Mucosa of descending colon (tissue), 3 donors: Measurements from ENCODE around the gene MTF1. TPM values are rescaled to one million over a fixed set of nuclear protein-coding genes. Genes with fewer than 3 reads are reported as not detected.

ENCODE experiments used
- ATAC-seq: fragments of 200-7000 bp; cut with Tn5 transposase; one replicate; pipeline ENCODE4 v1.9.1; 2020; ENCODE audit warnings: mild to moderate bottlenecking, moderate library complexity
- DNase-seq, 3 donors: peaks; one replicate each; pipeline ENCODE4 v3.0.0-alpha.2; 2020
- H3K36me3 ChIP-seq: fragments of 200-600 bp; one replicate; pipeline ENCODE4 v1.8.0; 2021; ENCODE audit warnings: low read depth, mild to moderate bottlenecking
- H3K4me1 ChIP-seq: fragments of 200-600 bp; one replicate; pipeline ENCODE4 v1.8.0; 2021; ENCODE audit warnings: low read depth, mild to moderate bottlenecking
- H3K4me3 ChIP-seq: fragments of 200-600 bp; one replicate; pipeline ENCODE4 v1.8.0; 2021; ENCODE audit warnings: mild to moderate bottlenecking
- H3K9me3 ChIP-seq: fragments of 200-600 bp; one replicate; pipeline ENCODE4 v1.8.0; 2021; ENCODE audit warnings: mild to moderate bottlenecking
- intact Hi-C, 2 donors: fragments of 100-400 bp; cut with DNase I in 1 of 2; cut with micrococcal nuclease in 1 of 2; formaldehyde crosslinking; loops; one replicate each; pipeline versions ENCODE4 v1.11.0 to v1.11.1; 2022; cut with DNase I, micrococcal nuclease
- total RNA-seq, 3 donors: library from RNA; stranded (reverse); fragmentation: NEBNext Ultra II Directional in 2 of 3; extraction: Animal tissue kit (Norgen Biotek cat#: 25700) in 2 of 3; gene quantifications; one replicate each; pipeline versions ENCODE4 v1.2.1 to v1.2.4, GENCODE V29; 2021 to 2023
- TF ChIP-seq, protein P1 (sequence below): fragments of 200-600 bp; IDR thresholded peaks from one replicate; pipeline ENCODE4 v1.8.0; 2022; ENCODE audit warnings: antibody characterized with exemption, mild to moderate bottlenecking
- donor health status: DM: no; HTN: no; CAD: no; lungs with moderate emphysema.
- donor health status: DM: no; HTN: no; CAD: no.
- donor health status: DM: no; HTN: yes; CAD: no.

The MTF1 gene
- total RNA-seq, 3 donors from 2014 or later, result 30.6 to 42.8 (median 35.2) TPM

DNA sequence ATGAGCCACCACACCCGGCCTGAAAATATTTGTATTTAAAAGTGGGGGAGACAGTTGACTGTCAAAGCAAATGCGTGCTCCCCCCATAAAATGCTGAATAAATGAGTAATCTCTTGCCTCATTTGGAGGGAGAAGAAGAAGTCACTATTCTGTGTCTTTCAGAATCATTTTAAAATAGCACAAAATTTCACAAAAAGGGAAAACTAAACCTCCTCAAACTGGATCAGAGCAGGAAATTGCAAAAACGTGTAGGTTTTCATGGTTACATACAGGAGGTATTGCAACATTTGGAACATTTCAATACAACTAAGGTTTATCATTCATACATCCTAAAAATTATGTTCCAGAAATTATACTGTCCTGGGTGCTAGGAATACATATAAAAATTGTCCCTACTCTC is 13.6 kb downstream of the MTF1 start:
- no peak for DNase-seq
- no peak overlapping the region for H3K4me3 ChIP-seq
- no peaks in the 10 kb centered on the region for H3K36me3 ChIP-seq
- no peaks in the 10 kb centered on the region for H3K9me3 ChIP-seq
- H3K4me1 ChIP-seq, result peaks cover 11% of the 10 kb centered on the region
- TF ChIP-seq, protein P1, sequence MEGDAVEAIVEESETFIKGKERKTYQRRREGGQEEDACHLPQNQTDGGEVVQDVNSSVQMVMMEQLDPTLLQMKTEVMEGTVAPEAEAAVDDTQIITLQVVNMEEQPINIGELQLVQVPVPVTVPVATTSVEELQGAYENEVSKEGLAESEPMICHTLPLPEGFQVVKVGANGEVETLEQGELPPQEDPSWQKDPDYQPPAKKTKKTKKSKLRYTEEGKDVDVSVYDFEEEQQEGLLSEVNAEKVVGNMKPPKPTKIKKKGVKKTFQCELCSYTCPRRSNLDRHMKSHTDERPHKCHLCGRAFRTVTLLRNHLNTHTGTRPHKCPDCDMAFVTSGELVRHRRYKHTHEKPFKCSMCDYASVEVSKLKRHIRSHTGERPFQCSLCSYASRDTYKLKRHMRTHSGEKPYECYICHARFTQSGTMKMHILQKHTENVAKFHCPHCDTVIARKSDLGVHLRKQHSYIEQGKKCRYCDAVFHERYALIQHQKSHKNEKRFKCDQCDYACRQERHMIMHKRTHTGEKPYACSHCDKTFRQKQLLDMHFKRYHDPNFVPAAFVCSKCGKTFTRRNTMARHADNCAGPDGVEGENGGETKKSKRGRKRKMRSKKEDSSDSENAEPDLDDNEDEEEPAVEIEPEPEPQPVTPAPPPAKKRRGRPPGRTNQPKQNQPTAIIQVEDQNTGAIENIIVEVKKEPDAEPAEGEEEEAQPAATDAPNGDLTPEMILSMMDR, result no peak
- intact Hi-C loops, result no loop called here
- no peak for ATAC-seq

DNA sequence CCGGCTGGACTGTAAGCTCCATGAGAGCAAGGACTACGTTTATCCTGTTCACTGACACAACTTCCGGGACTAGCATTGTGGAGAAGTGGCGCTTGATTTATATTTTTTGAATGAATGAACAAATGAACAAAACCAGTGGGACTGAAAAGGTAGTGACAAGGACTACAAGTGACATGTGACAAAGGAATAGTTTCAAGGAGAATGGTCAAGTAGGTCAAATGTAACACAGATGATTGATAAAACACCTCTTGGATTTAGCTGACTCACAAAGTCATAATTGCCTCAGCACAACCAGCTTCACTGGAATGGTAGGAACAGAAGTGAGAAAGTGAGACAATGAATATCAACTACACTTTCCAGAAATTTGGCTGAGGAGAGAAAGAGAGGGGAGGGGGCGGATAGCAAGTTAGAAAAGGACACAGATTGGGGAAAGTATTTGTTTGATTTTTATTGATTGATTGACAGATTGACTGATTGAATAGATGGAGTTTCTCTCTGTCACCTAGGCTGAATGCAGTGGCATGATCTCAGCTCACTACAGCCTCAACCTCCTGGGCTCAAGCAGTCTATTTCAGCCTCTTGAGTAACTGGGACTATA is 14.2 kb downstream of the MTF1 start:
- H3K36me3 ChIP-seq, result no peaks in the 10 kb centered on the region
- ATAC-seq (peak; percentile 44), DNase-seq (no peak)
- intact Hi-C loops, result no loop called here
- peaks cover 11% of the 10 kb centered on the region for H3K4me1 ChIP-seq
- TF ChIP-seq, protein P1, result no peak
- H3K4me3 ChIP-seq, result no peak overlapping the region
- no peaks in the 10 kb centered on the region for H3K9me3 ChIP-seq

GRCh38 chr1:37844536-37844935 is 14.9 kb downstream of the MTF1 start:
- no peak overlapping the region for H3K4me3 ChIP-seq
- no peak for ATAC-seq
- TF ChIP-seq, protein P1, result no peak
- DNase-seq, result no peak
- intact Hi-C loops, result no loop called here
- H3K36me3 ChIP-seq, result no peaks in the 10 kb centered on the region
- H3K9me3 ChIP-seq, result no peaks in the 10 kb centered on the region
- peaks cover 11% of the 10 kb centered on the region for H3K4me1 ChIP-seq

DNA sequence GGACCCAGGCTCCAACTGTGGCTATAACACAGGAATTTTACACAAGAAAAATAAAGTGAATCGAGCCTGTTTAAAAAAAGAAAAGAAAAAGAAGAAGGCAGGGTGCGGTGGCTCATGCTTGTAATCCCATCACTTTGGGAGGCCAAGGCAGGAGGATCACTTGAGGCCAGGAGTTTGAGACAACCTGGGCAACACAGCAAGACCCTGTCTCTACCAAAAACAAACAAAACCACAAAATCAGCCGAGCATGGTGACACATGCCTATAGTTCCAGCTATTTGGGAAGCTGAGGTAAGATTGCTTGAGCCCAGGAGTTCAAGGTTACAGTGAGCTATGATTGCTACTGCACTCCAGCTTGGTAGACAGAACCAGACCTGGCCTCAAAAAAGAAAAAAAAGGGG is 17.7 kb downstream of the MTF1 start:
- ATAC-seq (no peak), DNase-seq (no peak)
- H3K9me3 ChIP-seq, result no peaks in the 10 kb centered on the region
- H3K4me3 ChIP-seq, result no peak overlapping the region
- TF ChIP-seq, protein P1, result no peak
- no peaks in the 10 kb centered on the region for H3K36me3 ChIP-seq
- intact Hi-C loops, result no loop called here
- peaks cover 5% of the 10 kb centered on the region for H3K4me1 ChIP-seq

GRCh38 chr1:37840711-37841110 is 18.7 kb downstream of the MTF1 start:
- intact Hi-C loops, result no loop called here
- Histone ChIP-seq H3K4me3 (no peak overlapping the region), H3K4me1 (peaks cover 5% of the 10 kb centered on the region), H3K36me3 (no peaks in the 10 kb centered on the region), H3K9me3 (no peaks in the 10 kb centered on the region)
- ATAC-seq, result no peak
- no peak for DNase-seq
- TF ChIP-seq, protein P1, result no peak

- TF ChIP-seq, protein P1, result no peak
- Histone ChIP-seq H3K4me3 (no peak overlapping the region), H3K4me1 (peaks cover under 1% of the 10 kb centered on the region), H3K36me3 (no peaks in the 10 kb centered on the region), H3K9me3 (no peaks in the 10 kb centered on the region)
- no peak for ATAC-seq
- no peak for DNase-seq
- intact Hi-C loops, result no loop called here
These were observed 19.7 kb downstream of the MTF1 start for GRCh38 chr1:37839676-37840075.
